Stimulated activated CD4-positive, alpha-beta T cell treated with anti-CD3 and anti-CD28 coated beads, Interleukin-2, amount 100 ng/mL, for 4 hours (primary cell): Measurements from ENCODE around the gene TBC1D24.

Source experiments
- DNase-seq: peaks from one replicate; pipeline ENCODE4 v3.0.0-alpha.2; 2020; ENCODE audit warnings: low read depth

The TBC1D24 gene

GRCh38 chr16:2517954-2518605 is 43.2 kb downstream of the TBC1D24 start:
- DNase-seq: no peak

GRCh38 chr16:2518823-2519710 is 44.1 kb downstream of the TBC1D24 start:
- DNase-seq: no peak

- DNase-seq: no peak
These were observed 44.8 kb downstream of the TBC1D24 start for GRCh38 chr16:2519711-2520080.

- DNase-seq: peak; percentile 85
These were observed 45.3 kb downstream of the TBC1D24 start, which contains the start of gene AMDHD2 for GRCh38 chr16:2520097-2520783. AMDHD2 (plus strand) TSS chr16:2520371; CDS start chr16:2520459, 88 bp downstream.

GRCh38 chr16:2520784-2521531 is 46.0 kb downstream of the TBC1D24 start:
- no peak for DNase-seq

GRCh38 chr16:2523801-2524231 is 48.9 kb downstream of the TBC1D24 start:
- DNase-seq: no peak

- DNase-seq: no peak
These were observed 49.5 kb downstream of the TBC1D24 start for GRCh38 chr16:2524339-2524938.

- no peak for DNase-seq
These were observed 51.2 kb downstream of the TBC1D24 start for GRCh38 chr16:2526135-2526534.

GRCh38 chr16:2527071-2527783 is 52.3 kb downstream of the TBC1D24 start:
- no peak for DNase-seq

GRCh38 chr16:2527784-2528100 is 52.8 kb downstream of the TBC1D24 start:
- no peak for DNase-seq

GRCh38 chr16:2528161-2529060 is 53.5 kb downstream of the TBC1D24 start:
- no peak for DNase-seq

- no peak for DNase-seq
These were observed 54.4 kb downstream of the TBC1D24 start for GRCh38 chr16:2529061-2529931.

- no peak for DNase-seq
These were observed 55.2 kb downstream of the TBC1D24 start for GRCh38 chr16:2529961-2530628.

- DNase-seq: no peak
These were observed 55.8 kb downstream of the TBC1D24 start for GRCh38 chr16:2530629-2531318.

- DNase-seq: no peak
These were observed 56.4 kb downstream of the TBC1D24 start, which contains the start of gene CEMP1 for GRCh38 chr16:2531371-2531695. CEMP1 (minus strand) TSS chr16:2531408; CDS start chr16:2531073, 335 bp downstream.

- peak; percentile 96 for DNase-seq
These were observed 57.0 kb downstream of the TBC1D24 start for GRCh38 chr16:2531696-2532493.
